GM13977 (cell line): ENCODE measurements around the gene IMMP2L.

ENCODE experiments used
- DNase-seq: peaks from one replicate; pipeline ENCODE4 v3.0.0; 2012; ENCODE audit warnings: low spot score
- CTCF ChIP-seq: IDR thresholded peaks from 2 replicates; pipeline ENCODE4 v1.5.1; 2012; ENCODE audit warnings: mild to moderate bottlenecking, control low read depth; ENCODE audit not compliant: insufficient read depth; ENCODE audit errors: extremely low read depth, missing control alignments
- in situ Hi-C: fragments of 300-500 bp; cut with MboI; formaldehyde crosslinking; loops from one replicate; pipeline ENCODE4 v1.12.0; 2022; ENCODE audit warnings: low sequenced_read_pairs, low pct_unique_long_range_greater_than_20kb, mixed read lengths, inconsistent platforms; ENCODE audit not compliant: unreplicated experiment

Gene IMMP2L

GRCh38 chr7:110875346-110875745 is 686.9 kb downstream of the IMMP2L start:
- DNase-seq = no peak
- in situ Hi-C loops = no loop called here
- TF ChIP-seq CTCF = no peak

- TF ChIP-seq CTCF = no peak
- in situ Hi-C loops = no loop called here
- DNase-seq = no peak
These were observed 690.4 kb downstream of the IMMP2L start for GRCh38 chr7:110871856-110872255.

GRCh38 chr7:110870926-110871325 is 691.4 kb downstream of the IMMP2L start:
- TF ChIP-seq CTCF = no peak
- in situ Hi-C loops = no loop called here
- no peak for DNase-seq

GRCh38 chr7:110868458-110868857 is 693.8 kb downstream of the IMMP2L start:
- in situ Hi-C loops = no loop called here
- TF ChIP-seq CTCF = no peak
- no peak for DNase-seq

- in situ Hi-C loops = no loop called here
- TF ChIP-seq CTCF = no peak
- DNase-seq = no peak
These were observed 694.5 kb downstream of the IMMP2L start for GRCh38 chr7:110867771-110868170.

GRCh38 chr7:110863258-110863657 is 699.0 kb downstream of the IMMP2L start:
- in situ Hi-C loops = no loop called here
- no peak for DNase-seq
- TF ChIP-seq CTCF = no peak

GRCh38 chr7:110861163-110861562 is 701.1 kb downstream of the IMMP2L start:
- in situ Hi-C loops = no loop called here
- DNase-seq = no peak
- no peak for TF ChIP-seq CTCF
